GM18867 (cell line): ENCODE results near the gene PPRC1.

Experiments
- ATAC-seq: cut with Tn5 transposase; IDR thresholded peaks from one replicate; pipeline ENCODE4 v1.9.1; 2021; ENCODE audit warnings: mild to moderate bottlenecking, moderate library complexity; ENCODE audit not compliant: unreplicated experiment

Gene PPRC1, protein sequence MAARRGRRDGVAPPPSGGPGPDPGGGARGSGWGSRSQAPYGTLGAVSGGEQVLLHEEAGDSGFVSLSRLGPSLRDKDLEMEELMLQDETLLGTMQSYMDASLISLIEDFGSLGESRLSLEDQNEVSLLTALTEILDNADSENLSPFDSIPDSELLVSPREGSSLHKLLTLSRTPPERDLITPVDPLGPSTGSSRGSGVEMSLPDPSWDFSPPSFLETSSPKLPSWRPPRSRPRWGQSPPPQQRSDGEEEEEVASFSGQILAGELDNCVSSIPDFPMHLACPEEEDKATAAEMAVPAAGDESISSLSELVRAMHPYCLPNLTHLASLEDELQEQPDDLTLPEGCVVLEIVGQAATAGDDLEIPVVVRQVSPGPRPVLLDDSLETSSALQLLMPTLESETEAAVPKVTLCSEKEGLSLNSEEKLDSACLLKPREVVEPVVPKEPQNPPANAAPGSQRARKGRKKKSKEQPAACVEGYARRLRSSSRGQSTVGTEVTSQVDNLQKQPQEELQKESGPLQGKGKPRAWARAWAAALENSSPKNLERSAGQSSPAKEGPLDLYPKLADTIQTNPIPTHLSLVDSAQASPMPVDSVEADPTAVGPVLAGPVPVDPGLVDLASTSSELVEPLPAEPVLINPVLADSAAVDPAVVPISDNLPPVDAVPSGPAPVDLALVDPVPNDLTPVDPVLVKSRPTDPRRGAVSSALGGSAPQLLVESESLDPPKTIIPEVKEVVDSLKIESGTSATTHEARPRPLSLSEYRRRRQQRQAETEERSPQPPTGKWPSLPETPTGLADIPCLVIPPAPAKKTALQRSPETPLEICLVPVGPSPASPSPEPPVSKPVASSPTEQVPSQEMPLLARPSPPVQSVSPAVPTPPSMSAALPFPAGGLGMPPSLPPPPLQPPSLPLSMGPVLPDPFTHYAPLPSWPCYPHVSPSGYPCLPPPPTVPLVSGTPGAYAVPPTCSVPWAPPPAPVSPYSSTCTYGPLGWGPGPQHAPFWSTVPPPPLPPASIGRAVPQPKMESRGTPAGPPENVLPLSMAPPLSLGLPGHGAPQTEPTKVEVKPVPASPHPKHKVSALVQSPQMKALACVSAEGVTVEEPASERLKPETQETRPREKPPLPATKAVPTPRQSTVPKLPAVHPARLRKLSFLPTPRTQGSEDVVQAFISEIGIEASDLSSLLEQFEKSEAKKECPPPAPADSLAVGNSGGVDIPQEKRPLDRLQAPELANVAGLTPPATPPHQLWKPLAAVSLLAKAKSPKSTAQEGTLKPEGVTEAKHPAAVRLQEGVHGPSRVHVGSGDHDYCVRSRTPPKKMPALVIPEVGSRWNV (N-terminal part only)

DNA sequence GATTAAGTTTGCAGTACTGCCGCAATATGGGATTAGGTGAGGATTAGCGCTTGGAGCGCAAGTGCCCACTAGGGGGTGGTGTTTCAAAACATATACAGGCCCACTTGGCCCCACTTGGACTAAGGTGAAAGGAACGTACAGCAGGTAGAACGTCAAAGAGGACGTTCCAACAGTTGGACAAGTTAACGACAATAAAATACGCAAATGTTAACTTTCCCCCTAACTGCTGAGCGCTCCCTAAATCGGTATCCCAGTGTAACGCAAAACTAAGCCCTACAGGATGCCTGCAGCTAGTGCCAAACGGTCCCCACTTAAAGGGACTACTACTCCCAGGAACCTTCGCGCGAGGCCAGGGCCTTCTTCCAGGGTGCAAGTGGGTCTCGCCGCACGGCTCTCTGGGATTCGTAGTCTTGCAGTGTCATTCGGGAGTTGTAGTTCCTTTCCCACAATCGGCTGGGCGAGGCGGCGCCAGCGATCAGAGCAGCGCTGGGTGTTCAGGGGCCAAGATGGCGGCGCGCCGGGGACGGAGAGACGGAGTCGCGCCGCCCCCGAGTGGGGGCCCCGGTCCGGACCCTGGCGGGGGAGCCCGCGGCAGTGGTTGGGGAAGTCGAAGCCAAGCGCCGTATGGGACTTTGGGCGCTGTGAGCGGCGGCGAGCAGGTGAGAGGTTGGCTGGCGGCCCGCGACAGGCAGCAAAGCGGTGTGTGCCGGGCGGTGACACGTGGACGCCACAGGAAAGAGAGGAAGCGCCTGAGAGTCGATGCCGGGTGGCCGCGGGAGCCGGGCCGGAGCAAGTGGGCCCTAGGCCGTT, at the start of gene PPRC1:
PPRC1 (plus strand) TSS at position 478 of the 810 bp plus-strand sequence; CDS start at position 507, 29 bp downstream.
- ATAC-seq: peak; percentile 87

- ATAC-seq: no peak
Measured at GRCh38 chr10:102083541-102083940, 49.3 kb upstream of the PPRC1 start.

- no peak for ATAC-seq
Measured at GRCh38 chr10:102085336-102085735, 47.5 kb upstream of the PPRC1 start.

DNA sequence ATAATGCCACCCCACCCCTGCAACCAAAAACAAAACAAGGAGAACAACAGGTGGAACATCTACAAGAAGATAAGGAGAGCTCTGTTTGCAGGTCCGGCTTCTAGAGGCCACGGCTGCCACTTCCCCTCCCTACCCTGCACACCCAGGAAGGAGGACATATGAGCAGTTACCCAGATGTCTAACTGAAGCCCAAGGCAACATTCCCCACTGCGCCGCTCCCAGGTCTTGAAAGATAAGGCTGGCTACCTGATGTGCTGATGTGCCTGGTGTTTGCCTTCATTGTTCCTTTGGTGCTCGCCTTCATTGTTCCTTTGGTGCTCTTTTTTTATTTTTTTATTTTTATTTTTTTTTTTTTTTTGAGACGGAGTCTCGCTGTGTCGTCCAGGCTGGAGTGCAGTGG, 46.6 kb upstream of the PPRC1 start:
- ATAC-seq: no peak

- no peak for ATAC-seq
Measured at GRCh38 chr10:102090772-102091171, 42.1 kb upstream of the PPRC1 start.

GRCh38 chr10:102096449-102096848, 36.4 kb upstream of the PPRC1 start:
- ATAC-seq: no peak

DNA sequence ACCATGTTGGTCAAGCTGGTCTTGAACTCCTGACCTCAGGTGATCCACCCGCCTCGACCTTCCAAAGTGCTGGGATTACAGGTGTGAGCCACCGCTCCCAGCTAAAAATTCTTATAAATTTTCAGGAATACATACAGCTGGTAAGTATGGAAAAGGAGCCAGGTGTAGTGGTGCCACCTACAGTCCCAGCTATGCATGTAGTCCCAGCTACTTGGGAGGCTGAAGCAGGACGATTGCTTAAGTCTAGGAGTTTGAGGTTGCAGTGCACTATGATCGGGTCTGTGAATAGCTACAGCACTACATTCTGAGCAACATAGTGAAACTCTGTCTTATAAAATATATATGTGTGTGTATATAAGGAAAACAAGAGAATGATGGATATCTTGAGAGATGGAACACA, 31.7 kb upstream of the PPRC1 start:
- ATAC-seq: no peak

DNA sequence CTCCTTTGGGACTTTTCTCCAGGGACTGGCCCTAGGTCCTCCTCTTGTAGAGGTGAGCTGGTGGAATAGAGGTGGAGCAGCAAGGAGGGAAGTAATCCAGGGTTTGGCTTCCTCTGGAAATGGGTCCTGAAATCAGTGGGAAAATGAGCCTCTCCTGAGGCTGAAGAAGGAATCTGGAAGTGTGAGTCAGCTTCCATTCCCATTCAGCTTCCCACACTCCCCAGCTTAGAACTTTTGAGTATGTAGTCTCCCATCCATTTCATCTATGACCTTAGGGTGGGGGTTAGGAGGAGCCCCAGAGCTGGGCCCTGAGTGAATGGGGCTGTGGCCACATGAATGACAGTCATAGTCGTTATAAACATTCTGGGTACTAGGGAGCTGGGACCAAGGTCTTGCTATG, 30.4 kb upstream of the PPRC1 start:
- no peak for ATAC-seq

- ATAC-seq: no peak
Measured at GRCh38 chr10:102106998-102107397, 25.8 kb upstream of the PPRC1 start.

DNA sequence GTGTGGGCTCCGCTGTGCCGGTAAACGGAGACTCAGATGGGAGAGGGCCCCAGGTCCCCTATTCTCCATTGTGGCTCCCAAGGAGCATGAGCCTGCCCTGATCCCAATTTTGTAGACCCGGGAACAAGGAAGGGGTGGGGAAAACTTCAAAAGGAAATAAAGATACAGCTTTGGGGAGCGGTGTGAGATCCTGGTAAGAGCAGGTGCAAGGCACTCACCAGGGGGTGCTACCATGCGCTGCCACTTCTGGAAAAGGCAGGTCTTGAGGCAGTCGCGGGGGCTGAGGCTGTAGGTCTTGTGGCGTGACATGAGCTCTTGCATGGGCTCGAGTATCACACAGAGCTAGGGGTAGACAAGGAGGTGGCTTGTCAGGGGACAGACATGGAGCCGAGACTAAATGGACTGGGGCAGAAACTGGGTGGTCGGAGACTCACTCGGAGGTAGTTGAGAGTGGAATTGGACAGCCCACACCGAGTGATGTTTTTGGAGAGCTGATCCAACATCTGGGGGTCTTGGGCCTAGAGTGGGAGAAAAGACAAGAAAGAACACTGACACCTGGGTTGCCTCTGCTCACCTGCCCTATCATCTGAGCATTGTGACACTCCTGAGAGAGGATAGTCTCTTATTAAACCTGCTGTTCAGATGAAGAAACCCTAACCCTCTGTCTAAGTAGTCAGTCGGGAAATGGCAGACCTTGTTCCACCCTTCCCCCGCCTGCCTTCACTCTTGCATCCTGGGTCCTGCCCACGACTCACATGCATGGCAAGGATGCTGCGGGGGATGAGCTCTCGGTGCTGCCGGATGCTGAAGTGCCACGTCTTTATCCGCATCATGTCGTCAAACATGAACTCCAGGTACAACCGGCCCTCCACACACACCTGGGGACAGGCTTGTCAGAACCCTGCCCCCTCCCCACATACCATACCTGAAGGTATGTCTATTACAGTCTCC, 23.4 kb upstream of the PPRC1 start:
- no peak for ATAC-seq

DNA sequence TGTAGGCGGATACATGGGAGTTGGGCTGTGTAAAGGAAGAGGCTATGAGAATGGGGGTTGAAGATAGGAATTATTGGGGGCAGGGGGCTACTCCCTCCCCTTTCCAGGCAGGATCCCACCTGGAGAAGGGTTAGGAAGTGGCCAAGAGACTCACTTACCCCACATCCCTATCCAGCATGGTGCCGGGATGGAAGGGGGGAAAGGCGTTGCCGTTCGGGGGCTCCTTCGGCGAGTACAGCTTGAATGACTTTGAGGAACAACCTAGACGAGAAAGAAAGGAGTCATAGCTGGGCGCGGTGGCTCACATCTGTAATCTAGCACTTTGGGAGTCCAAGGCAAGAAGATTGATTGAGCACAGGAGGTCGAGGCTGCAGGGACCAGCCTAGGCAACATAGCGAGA, 21.6 kb upstream of the PPRC1 start:
- no peak for ATAC-seq

DNA sequence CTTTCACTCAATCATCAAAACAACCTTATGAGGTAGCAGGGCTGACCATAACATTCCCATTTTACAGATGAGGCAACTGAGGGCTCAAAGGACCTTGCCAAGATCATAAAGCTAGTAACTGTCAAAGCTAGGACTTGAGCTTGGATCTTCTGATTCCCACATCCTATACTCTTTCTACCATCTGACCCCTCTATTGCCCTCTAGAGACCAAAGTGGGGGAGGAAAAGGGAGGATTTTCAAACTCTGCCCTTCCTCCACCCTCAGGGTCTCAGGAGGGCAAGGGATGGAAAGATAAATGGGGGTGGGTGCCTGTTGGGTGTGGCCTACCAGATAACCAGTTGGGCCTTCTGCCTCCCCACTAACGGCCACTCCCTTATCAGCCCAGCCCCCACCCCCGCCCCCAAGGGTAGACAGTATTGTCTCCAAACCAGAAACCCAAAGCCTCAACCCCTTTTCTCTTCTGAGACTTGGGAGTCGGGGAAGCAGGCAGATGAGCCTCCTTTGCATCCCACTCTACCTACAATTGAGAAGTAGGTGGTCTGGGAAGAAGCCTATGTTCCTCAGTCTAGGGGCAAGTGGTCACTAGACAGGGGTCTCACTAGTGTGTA, 20.5 kb upstream of the PPRC1 start:
- no peak for ATAC-seq

DNA sequence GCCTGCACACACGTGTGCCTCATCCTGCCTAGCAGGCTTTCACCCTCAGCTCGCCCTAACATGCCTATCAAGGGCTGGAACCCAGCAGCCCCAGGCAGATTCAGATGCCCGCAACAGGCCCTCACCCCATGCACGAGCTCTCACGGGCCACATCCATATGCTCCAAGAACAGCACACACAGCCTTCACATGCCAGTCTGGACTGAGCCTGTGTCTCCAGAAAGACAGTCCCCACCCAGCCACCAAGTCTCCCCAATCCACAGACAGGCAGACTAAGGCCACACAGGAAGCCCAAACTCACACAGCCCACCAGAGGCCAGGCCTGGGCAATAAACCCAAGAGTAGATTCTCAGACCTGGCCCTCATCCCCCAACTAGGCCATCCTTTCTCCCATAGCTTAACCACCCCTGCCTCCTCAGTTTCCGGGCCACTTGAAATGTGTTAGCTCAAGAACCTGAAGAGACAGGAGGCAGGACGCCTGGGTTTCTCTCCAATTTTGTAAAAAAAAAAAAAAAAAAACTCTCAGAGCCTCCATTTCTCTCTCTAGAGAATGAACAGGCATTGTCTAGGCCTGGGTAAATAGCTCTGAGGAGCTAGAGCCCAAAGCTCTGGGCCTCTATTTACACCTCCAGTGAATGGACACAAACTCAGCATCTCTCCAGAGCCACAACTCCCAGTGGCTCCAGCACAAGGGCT, 19.4 kb upstream of the PPRC1 start:
- no peak for ATAC-seq

GRCh38 chr10:102113956-102114857, 18.6 kb upstream of the PPRC1 start:
- peak; percentile 13 for ATAC-seq

DNA sequence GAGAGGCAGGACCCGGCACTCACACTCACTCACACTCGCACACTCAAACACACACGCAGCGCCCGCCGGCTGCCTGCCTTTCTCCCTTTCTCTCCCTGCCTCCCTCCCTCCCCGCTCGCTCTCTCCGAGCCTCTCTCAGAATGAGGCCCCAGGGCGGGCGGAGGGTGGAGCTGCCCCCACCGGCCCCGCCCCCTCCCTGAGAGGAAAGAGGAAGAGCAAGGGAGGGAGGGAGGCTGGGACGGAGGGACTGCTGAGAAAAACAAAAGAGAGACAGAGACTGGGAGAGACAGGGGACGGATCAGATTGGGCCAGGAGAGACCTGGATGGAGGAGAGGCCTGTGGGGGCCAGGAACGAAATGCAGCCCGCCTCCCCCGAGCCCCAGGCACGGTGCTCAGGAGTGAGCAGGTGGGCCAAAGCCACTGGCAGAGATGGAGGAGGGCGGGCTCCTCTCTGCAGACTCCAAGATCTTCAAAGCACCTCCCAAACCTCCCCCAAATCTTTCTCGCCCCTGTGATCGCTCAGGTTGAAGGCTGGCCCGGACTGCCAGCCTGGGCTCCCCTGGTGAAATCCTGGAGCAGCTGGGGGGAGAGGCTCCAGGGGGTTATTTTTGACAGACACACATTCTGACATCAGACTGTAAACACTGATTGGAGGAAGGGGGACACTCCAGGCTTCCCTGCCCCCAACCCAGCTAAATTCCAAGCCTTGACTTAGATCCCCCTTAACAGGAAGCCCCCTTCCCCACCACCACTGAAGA, 17.8 kb upstream of the PPRC1 start:
- ATAC-seq: peak; percentile 67

GRCh38 chr10:102115775-102116174, 17.1 kb upstream of the PPRC1 start:
- no peak for ATAC-seq
